NCI-H1092 (cell line): ENCODE results near the gene SYT6.

Experiments used
- DNase-seq: peaks from one replicate; lab custom pipeline; 2025; lab: John Stamatoyannopoulos, UW

The SYT6 gene

GRCh38 chr1:114154146-114154962, 685 bp upstream of the SYT6 start:
- no peak for DNase-seq

- peak; percentile 27 for DNase-seq
Measured at GRCh38 chr1:114152508-114153260, 985 bp downstream of the SYT6 start.

GRCh38 chr1:114152089-114152507, 1.6 kb downstream of the SYT6 start:
- DNase-seq: no peak

- DNase-seq: no peak
Measured at GRCh38 chr1:114150016-114150415, 3.7 kb downstream of the SYT6 start.

- DNase-seq: no peak
Measured at GRCh38 chr1:114149211-114149610, 4.5 kb downstream of the SYT6 start.

- DNase-seq: no peak
Measured at GRCh38 chr1:114145504-114146151, 8.0 kb downstream of the SYT6 start.

GRCh38 chr1:114144016-114144415, 9.7 kb downstream of the SYT6 start:
- DNase-seq: no peak

- DNase-seq: no peak
Measured at GRCh38 chr1:114139540-114139939, 14.1 kb downstream of the SYT6 start.

GRCh38 chr1:114137497-114137896, 16.2 kb downstream of the SYT6 start:
- no peak for DNase-seq

- DNase-seq: no peak
Measured at GRCh38 chr1:114135786-114136185, 17.9 kb downstream of the SYT6 start.

- no peak for DNase-seq
Measured at GRCh38 chr1:114134518-114134917, 19.2 kb downstream of the SYT6 start.

- no peak for DNase-seq
Measured at GRCh38 chr1:114133129-114133528, 20.5 kb downstream of the SYT6 start.

- DNase-seq: no peak
Measured at GRCh38 chr1:114131526-114132220, 22.0 kb downstream of the SYT6 start.

- DNase-seq: no peak
Measured at GRCh38 chr1:114130846-114131525, 22.7 kb downstream of the SYT6 start.

GRCh38 chr1:114130213-114130612, 23.5 kb downstream of the SYT6 start:
- no peak for DNase-seq

GRCh38 chr1:114128293-114128692, 25.4 kb downstream of the SYT6 start:
- DNase-seq: no peak

GRCh38 chr1:114126261-114127095, 27.2 kb downstream of the SYT6 start:
- no peak for DNase-seq

- DNase-seq: no peak
Measured at GRCh38 chr1:114124644-114125043, 29.0 kb downstream of the SYT6 start.

- no peak for DNase-seq
Measured at GRCh38 chr1:114122941-114123618, 30.6 kb downstream of the SYT6 start.

- no peak for DNase-seq
Measured at GRCh38 chr1:114118351-114118990, 35.2 kb downstream of the SYT6 start.
